Parathyroid adenoma (tissue), 2 donors: Measurements from ENCODE around the gene LPO.

Source experiments
- H2AFZ ChIP-seq: fragments of 300-600 bp; sonication (generic); one replicate; pipeline ENCODE4 v1.7.0; 2017; ENCODE audit warnings: antibody characterized with exemption, mild to moderate bottlenecking
- H3K27ac ChIP-seq: fragments of 300-600 bp; sonication (generic); one replicate; pipeline ENCODE4 v1.7.0; 2017
- H3K27me3 ChIP-seq: fragments of 300-600 bp; sonication (generic); one replicate; pipeline ENCODE4 v1.7.0; 2017; ENCODE audit warnings: low read length; ENCODE audit not compliant: control insufficient read depth, insufficient read depth
- H3K36me3 ChIP-seq: fragments of 300-600 bp; sonication (generic); one replicate; pipeline ENCODE4 v1.7.0; 2017; ENCODE audit warnings: low read length; ENCODE audit not compliant: control insufficient read depth, insufficient read depth
- H3K4me1 ChIP-seq: fragments of 300-600 bp; sonication (generic); one replicate; pipeline ENCODE4 v1.7.0; 2017; ENCODE audit warnings: control low read depth
- H3K4me2 ChIP-seq: fragments of 300-600 bp; sonication (generic); one replicate; pipeline ENCODE4 v1.7.0; 2017; ENCODE audit warnings: low read length
- H3K4me3 ChIP-seq: fragments of 300-600 bp; sonication (generic); one replicate; pipeline ENCODE4 v1.7.0; 2017; ENCODE audit warnings: low read depth, low read length
- H3K79me2 ChIP-seq: fragments of 300-600 bp; sonication (generic); one replicate; pipeline ENCODE4 v1.7.0; 2017; ENCODE audit warnings: control low read depth
- H3K9ac ChIP-seq: fragments of 300-600 bp; sonication (generic); one replicate; pipeline ENCODE4 v1.7.0; 2017; ENCODE audit warnings: mild to moderate bottlenecking
- H3K9me3 ChIP-seq: fragments of 300-600 bp; sonication (generic); one replicate; pipeline ENCODE4 v1.7.0; 2017; ENCODE audit warnings: low read length; ENCODE audit not compliant: control insufficient read depth
- TF ChIP-seq, protein P1 (sequence below): fragments of 300-600 bp; sonication (generic); IDR thresholded peaks from one replicate; pipeline ENCODE4 v1.7.0; 2017; ENCODE audit warnings: antibody characterized with exemption, mild to moderate bottlenecking
- donor health status: primary hyperparathyroidism.

LPO gene

DNA sequence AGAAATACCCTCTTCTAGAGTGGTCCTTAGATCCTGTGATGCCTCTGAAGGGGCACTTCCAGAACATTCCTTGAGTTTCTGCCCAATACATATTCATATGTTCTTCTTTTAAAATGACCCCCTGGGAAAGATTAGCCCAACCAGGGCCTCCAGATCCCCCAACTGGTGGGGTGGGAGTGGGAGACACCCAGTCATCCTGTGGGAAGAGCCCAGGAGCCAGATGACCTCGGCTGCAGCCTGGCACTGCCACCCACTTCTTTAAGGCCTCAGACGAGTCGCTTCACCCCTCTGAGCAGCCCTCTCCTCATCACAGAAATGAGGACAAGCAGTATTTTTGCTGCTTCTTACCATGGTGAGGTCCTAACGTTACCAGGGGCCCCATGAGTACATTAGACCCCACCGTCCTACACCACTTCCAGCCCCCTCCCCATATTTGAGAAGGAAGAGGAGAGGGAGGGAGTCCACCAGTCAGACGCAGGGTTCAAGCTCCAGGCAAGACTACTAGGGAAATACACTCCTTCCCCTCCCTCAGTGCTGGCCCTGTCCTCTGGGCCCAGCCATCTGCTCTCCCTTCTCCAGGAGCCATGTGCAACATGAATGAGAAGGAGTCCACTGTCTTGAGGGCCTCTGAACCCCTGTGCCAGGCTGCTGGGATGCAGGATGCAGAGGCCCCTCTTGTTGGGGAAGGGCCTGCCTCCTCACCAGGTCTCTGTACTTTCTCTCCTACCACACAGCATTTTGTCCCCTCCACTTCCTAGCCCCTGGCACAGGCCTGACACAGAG, 30.6 kb downstream of the LPO start:
- Histone ChIP-seq H2AFZ (no peak overlapping the region), H3K79me2 (no peaks in the 10 kb centered on the region), H3K9me3 (no peaks in the 10 kb centered on the region), H3K27me3 (no peaks in the 10 kb centered on the region), H3K36me3 (no peaks in the 10 kb centered on the region), H3K4me1 (no peaks in the 10 kb centered on the region), H3K27ac (no peak overlapping the region), H3K4me3 (no peak overlapping the region), H3K9ac (no peak overlapping the region), H3K4me2 (no peak overlapping the region)
- TF ChIP-seq, protein P1, sequence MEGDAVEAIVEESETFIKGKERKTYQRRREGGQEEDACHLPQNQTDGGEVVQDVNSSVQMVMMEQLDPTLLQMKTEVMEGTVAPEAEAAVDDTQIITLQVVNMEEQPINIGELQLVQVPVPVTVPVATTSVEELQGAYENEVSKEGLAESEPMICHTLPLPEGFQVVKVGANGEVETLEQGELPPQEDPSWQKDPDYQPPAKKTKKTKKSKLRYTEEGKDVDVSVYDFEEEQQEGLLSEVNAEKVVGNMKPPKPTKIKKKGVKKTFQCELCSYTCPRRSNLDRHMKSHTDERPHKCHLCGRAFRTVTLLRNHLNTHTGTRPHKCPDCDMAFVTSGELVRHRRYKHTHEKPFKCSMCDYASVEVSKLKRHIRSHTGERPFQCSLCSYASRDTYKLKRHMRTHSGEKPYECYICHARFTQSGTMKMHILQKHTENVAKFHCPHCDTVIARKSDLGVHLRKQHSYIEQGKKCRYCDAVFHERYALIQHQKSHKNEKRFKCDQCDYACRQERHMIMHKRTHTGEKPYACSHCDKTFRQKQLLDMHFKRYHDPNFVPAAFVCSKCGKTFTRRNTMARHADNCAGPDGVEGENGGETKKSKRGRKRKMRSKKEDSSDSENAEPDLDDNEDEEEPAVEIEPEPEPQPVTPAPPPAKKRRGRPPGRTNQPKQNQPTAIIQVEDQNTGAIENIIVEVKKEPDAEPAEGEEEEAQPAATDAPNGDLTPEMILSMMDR: no peak

DNA sequence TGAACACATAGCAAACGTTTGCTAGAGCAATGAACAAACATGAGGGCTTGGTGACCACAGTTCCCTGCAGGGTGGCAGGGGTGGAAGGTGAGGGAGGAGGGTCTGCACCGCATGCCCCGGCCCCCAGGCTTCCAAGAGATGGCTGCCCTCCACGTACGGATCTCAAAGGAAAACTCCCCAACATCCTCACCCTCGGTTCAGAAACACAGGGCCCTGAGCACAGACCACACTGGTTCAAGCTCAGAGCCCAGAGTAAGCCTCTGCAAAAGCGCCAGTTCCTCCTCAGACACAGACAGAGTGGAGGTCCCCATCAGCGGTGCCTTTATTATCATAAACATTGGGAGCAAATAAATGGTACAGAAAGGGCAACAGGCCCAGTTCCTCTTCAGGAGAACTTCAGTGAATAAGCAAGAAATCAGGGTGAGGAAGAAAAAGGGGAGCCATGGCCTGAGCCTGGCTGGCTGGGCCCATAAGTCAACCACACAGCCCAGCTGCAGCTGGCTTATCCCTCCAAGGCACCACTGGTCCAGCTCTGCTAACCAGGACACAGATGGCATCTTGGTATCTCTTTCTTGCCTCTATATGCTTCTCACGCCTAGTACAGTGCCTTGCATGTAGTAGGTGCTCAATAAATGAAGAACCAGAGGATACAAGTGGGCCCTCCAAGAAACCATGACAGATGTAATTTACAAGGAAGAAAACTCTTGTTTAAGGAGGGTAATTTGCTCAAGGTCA, 31.3 kb downstream of the LPO start:
- H3K36me3 ChIP-seq: no peaks in the 10 kb centered on the region
- TF ChIP-seq, protein P1: no peak
- H3K27ac ChIP-seq: no peak overlapping the region

DNA sequence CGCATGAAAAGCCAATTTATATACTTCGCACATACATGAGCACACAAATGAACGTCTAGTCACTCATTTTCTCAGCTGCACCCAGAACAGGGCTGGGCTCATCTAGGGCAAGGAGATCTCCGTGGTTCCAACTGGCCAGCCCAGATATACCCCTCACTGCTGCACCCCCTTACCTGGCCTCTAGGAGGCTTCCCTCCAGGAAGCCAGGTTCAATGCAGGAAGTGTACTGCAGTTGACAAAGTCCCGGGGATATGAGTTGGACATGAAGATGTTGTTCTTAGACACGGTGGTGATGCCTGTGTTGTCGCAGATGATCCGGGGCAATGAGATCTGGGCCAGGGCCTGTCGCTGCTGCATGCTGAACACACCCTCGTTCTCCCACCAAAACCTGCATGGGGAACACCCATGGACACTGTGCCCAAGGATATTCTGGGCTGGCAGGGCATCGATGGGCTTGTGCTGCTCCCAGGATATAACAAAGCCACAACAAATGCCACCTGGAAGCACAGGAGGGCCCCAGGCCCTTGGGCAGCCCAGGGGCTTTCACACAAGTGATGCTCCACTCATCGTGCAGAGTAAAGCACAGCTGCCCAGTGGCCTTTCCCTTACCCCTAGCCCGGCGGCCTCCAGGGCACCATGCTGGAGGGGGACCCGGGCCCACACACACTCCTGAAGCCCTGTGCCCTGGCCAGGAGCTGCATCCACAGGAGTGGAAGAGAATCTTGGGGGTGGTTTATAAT, 32.3 kb downstream of the LPO start:
- no peak overlapping the region for H2AFZ ChIP-seq
- no peak overlapping the region for H3K9ac ChIP-seq
- H3K4me2 ChIP-seq: no peak overlapping the region
- H3K79me2 ChIP-seq: no peaks in the 10 kb centered on the region
- no peak overlapping the region for H3K4me3 ChIP-seq
- no peaks in the 10 kb centered on the region for H3K4me1 ChIP-seq
- H3K27ac ChIP-seq: no peak overlapping the region
- no peaks in the 10 kb centered on the region for H3K9me3 ChIP-seq
- TF ChIP-seq, protein P1: no peak
- H3K36me3 ChIP-seq: no peaks in the 10 kb centered on the region
- H3K27me3 ChIP-seq: no peaks in the 10 kb centered on the region

More for the DNA sequence above, 31.3 kb downstream of the LPO start:
- Histone ChIP-seq H3K9ac (no peak overlapping the region), H2AFZ (no peak overlapping the region), H3K4me3 (no peak overlapping the region), H3K4me2 (no peak overlapping the region), H3K4me1 (no peaks in the 10 kb centered on the region), H3K27me3 (no peaks in the 10 kb centered on the region), H3K9me3 (no peaks in the 10 kb centered on the region), H3K79me2 (no peaks in the 10 kb centered on the region)

DNA sequence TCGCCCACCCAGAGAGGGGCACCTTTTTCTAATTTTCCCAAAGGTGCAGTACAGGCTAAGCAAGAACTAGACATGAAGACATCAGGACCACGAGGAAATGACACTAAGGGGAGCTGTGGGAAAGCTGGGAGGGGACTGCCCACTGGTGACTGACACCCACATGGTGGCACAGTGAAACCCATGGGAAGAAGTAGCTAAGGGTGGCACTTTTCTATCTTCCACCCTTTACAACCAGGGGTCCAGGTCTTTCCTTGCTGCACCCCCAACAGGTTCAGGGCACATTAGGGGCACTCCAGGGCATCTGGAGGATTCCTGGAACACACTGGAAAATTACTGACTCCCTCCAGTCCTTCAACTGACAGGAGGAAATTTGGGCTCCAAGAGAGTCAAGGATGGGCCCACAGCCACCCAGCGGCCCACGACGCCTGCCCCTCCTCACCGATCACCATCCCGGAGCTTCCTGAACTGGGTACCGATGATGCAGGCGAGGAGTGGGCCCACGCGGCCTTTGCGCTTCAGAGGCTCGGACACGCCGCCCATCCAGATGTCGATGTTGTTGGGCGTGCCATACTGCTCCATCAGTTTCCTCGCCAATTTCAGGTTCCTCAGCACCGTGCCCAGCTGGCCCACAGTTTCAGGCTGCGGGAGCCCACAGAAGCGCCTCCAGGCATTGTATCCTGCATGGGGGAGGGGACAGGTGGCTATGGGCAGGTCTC, 33.0 kb downstream of the LPO start:
- Histone ChIP-seq H3K27ac (no peak overlapping the region), H3K4me3 (no peak overlapping the region), H3K9ac (no peak overlapping the region), H3K9me3 (no peaks in the 10 kb centered on the region), H3K4me1 (no peaks in the 10 kb centered on the region), H2AFZ (no peak overlapping the region), H3K27me3 (no peaks in the 10 kb centered on the region), H3K79me2 (no peaks in the 10 kb centered on the region), H3K4me2 (no peak overlapping the region), H3K36me3 (no peaks in the 10 kb centered on the region)
- TF ChIP-seq, protein P1: no peak
